NCI-H446 treated with DMSO at 0.1 percent for 48 hours (cell line): ENCODE data around the gene SCT.
"Not testable (repeated sequence)": the region's sequence is repeated elsewhere in the genome, so short reads cannot be mapped to it uniquely, and the experiment has no call there.

Source experiments
- DNase-seq: peaks from one replicate; lab custom pipeline; 2025; lab: John Stamatoyannopoulos, UW

SCT gene, protein sequence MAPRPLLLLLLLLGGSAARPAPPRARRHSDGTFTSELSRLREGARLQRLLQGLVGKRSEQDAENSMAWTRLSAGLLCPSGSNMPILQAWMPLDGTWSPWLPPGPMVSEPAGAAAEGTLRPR

DNA sequence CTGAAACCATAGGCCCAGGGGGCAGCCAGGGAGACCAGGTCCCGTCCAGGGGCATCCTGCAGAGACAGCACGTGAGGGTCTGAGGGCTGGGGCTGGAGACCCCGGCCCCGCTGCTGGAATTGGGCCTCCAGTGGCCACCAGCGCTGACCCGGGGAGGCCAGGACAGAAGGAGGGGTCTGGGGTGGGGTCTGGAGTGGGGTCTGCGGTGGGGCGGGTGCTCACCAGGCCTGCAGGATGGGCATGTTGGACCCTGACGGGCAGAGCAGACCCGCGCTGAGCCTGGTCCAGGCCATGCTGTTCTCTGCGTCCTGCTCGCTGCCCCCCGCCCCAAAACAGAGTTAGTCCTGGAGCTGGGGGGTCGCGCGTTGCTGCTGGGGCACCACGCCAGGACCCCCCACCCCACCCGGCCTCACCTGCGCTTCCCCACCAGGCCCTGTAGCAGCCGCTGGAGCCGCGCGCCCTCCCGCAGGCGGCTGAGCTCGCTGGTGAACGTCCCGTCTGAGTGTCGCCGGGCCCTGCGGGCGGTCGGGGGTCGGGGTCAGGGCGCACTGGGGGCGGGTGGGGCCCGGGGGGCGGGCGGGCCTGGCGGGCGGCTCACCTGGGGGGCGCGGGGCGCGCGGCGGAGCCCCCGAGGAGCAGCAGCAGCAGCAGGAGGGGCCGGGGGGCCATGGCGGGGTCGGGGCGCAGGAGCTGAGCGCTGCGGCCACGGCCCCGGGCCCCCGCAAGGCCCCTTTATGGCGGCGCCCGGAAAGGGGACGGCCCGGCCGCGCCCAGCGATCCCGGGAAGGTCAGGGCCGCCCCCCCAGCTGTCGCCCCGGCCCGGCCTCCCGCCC lies at the start of gene SCT:
TSS of gene SCT (minus strand) at position 707 of the 833 bp plus-strand sequence. CDS start at position 669, 38 bp downstream.
- DNase-seq, result no peak

DNA sequence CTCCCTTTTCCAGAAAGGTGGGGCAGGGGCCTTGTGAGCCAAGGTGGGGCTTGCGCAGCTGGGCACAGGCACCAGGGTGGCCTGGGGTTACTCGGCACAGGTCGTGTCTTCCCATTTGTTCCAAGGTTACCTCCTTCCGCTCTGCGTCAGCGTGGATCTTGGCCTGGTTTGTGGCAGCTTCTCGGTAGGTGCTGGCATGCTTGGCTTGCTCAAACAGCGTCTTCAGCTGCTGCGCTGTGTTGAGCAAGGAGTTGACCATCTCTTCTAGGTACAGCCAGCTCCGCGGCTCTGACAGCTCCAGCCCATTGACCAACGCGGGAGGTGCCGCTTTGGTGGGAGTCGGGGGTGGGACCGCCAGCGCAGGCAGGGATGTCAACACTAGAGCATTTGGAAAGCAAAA lies 47.4 kb upstream of the SCT start:
- no peak for DNase-seq

DNA sequence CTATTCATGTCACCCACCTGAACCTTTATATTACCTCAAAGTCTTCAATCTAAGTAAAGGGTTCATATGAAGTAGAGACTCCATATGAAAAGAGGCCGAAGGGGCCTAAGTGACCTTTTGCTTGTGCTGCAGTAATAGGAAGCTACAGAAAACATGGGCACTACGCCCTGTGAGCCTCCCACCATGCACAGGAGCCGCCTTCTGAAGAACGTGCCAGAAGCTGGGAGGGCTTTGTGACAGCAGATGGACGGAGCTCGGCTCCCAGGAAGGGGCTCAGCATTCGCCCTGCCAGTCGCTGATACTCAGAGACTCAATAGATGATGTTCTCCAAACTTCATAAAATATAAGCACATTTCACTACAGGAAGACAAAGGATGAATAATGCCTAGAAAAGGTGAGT lies 46.9 kb upstream of the SCT start:
- DNase-seq, result no peak

DNA sequence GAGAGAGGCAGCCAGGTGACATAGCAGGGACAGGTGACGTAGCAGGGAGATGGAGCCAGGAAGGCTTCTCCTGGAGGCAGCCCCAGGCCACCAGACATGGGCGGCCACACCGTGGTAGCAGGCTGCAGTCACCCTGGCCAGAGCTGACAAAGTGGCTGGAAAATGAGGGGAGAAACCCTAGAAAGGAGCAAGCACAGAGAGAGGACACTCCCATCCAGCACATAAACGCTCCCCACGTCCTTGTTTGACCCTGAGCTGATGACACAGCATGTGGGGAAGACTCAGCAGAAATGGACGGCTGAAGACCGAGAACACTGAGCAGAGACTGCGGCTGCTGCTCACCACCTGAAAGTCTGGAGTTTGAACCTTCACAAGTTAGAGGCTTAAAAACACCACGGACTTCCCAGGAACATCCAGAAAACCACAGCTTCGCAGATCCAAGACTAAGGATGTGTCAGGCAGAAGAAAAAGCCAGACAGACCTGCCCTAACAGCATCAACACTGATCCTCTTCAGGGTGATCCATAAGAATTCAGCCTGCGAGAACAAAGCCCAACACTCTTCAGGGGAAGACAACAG lies 38.8 kb upstream of the SCT start:
- DNase-seq, result no peak

DNA sequence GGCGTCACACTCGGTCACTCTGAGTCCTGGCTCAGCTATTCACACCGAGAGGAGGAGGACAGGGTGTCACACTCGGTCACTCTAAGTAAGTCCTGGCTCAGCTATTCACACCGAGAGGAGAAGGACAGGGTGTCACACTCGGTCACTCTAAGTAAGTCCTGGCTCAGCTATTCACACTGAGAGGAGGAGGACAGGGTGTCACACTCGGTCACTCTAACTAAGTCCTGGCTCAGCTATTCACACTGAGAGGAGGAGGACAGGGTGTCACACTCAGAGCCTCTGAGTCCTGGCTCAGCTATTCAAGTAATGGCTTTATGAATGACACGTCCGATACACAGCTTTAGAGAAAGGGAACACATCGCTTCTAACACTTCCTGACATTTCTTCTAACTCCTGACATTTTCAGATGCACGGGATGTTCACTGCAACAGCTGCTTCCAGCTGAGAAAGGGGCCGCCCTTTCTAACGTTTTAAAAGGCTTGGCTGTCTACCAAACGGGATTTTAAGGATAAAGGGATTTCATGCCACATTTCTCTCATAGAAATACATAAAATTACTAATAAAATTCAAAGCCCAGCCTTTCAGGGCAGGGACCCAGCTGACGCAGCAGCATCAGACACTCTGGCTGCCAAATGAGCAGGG lies 38.2 kb upstream of the SCT start:
- DNase-seq, result no peak

DNA sequence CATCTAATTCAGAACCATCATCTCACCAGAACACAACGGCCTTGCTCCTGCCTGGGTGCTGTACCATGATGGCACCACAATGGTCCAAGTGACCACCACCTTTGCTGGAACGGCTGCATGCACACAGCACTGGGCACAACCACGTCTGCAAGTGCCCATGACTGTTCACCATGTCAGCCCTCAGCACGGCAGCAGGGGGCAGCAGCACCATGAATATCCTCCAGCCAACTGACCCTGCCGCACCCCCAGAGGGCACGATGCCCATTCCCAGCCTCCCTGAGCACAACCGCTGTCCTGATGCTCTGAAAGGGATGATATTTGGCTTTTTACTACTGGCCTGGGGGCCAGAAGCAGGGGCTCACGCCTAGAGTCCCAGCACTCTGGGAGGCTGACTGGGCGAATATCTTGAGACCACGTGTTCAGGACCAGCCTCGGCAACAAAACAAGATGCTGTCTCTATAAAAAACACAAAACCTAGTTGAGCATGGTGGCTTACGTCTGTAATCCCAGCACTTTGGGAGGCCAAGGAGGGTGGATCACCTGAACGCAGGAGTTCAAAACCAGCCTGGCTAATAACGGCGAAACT lies 35.8 kb upstream of the SCT start:
- DNase-seq, result no peak

DNA sequence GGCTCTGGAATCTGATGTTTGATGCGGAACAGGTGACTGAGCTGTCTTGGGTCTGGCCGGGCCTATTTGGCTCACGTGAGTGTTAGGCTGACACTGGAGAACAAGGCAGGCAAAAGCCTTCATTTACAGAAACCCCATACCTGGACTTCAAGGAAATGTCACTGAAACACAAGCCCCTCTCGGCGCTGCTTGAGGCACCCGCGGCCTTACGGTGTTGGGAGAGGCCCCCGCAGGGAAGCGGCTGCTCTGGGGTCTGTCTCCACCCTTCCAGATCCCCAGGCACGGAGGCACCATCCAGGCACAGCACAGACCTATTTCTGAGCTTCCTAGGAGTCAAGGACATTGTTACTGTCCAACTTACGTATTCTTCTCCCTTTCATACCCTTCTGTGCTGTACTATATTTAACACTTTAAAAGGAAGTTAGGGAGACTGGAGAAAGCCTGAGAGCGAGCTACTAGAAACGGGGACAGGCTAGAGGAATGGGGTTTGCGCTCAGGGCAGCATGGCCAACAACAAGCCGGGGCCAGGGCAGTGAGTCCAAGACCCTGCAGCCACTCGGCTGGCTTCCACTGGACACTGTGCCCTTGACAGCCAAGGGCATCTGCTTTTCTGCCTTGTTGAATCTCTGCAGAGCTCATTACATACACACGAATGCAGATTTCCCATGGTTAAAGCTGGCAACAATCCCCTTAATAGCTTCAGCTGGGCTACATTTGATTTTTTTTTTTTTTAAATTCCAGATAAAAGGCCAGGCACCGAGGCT lies 33.9 kb upstream of the SCT start:
- DNase-seq, result no peak

DNA sequence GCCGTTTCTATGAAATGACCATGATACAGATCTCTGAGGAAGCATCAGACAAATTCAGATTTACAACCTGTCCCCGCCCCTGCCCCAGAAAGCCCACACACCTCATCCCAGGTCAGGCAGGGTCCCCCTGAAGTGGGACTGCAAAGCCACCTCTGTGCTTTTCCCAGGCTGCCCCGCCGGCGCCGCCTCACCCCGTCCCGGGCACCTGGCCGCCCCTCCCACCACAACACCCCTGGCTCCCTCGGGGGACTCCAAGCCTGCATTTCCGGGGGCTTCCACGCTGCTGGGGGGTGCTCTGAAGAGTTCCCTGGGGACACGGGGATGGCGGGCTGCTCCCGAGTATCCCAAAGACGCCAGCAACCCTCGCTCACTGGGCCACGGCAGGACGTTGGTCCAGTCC lies 33.3 kb upstream of the SCT start:
- DNase-seq, result no peak

DNA sequence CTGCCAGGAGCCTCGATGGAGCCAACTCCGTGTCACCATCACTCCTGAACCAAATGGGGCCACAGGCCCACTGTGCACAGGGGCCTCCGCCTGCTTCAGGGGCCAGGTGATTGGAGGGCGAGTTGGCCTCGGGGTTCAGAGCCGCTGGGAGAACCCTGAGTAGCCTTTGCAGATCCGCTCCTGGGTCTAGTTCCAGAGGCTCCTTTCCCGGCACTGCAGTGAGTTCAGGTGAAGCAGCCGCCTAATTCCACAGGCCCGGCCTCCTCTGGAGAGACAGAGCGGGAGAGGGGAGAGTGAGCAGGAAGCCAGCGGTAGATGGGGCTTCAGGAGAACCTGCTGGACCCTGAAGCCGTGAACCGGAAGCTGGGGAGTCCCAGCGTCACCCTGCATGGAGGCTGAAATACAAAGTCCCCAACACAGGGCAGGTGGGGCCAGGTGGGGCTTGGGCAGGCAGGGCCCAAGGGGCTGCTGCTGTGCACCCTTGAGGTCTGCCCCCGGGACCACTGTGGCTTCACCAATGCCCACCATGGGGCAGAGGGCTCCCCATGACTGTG lies 32.6 kb upstream of the SCT start:
- no peak for DNase-seq

DNA sequence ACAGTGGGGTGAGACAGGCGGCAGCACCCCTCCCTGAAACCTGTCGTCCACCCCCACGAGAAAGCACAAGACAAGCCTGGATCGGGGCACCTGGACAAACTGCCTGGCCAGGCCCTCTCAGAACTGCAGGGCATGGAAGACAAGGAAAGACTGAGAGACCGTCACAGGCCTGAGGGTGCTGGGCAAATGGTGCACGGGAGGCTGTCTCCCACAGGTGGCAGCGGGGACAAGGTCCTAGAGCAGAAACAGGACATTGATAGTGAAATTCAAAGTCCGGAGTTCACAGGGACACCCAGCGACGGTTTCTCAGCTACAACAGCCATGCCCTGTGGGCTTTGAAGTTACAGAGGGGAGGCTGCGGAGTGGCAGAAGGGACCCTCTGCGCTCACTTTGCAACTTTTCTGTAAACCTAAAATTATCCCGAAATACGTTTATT lies 30.7 kb upstream of the SCT start:
- DNase-seq, result no peak

DNA sequence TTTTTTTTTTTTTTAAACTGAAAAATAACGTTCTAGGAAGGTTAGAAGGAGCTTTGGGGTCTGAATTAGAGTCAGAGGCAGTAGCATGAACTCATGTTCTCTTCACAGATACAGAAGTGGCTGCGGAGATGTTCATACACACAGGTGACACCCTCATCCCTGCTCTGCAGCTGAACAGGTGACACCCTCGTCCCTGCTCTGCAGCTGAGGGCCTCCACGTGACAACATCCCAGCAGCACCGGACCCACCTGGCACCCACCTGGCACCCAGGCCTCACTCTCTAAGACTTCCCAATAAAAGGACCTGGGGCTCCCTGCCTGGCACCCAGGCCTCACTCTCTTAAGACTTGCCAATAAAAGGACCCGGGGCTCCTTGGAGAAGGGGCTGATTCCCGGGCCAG lies 29.9 kb upstream of the SCT start:
- no peak for DNase-seq

DNA sequence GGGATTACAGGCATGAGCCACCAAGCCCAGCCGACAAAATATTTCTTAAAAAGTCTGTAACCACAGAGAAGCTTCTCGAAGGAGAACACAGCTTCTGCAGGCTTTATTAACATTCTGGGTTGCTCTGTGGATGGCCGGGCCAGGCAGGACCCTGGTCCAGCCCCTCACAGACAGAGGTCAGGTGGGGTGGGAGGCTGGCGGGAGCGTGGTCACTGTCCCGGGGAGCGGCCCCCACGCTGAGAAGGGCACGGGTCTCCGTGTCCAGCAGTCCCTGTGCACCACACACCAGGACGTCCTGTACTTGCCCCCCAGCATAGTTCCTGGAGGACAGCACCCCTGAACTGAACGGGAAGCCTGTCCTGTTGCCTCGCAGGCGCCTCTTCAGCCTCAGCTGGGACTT lies 29.4 kb upstream of the SCT start:
- DNase-seq, result no peak

DNA sequence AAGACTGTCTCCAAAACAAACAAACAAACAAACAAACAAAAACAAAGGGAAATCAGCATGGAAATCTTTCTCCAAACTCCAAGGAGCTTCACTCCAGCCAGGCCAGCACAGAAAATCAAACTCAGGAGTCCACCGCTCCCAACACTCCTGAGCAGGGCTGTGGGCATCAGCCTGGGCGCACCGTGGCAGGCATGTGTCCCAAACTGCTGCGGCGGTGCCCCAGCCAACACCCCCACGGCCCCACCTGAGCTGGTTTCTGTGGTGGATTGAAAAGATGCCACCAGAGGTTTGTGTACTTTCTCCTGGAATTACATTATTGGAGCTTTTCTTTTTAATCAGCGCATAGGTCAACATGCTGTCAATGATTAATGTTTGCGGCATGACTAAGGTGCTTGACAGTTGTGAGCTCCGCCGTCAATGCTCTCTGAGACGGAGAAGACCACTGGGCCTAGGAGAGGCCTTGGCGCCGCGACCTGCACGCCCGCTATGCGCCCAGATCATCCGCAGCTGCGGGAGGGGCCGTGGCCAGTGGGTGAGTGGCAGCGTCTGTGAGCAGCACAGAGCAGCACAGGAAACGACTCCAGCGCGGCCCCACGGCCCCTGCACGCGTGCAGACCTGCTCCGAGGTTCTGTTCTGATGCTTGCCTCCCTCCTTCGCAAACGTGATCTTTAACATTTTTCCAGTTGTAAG lies 28.2 kb upstream of the SCT start:
- no peak for DNase-seq

DNA sequence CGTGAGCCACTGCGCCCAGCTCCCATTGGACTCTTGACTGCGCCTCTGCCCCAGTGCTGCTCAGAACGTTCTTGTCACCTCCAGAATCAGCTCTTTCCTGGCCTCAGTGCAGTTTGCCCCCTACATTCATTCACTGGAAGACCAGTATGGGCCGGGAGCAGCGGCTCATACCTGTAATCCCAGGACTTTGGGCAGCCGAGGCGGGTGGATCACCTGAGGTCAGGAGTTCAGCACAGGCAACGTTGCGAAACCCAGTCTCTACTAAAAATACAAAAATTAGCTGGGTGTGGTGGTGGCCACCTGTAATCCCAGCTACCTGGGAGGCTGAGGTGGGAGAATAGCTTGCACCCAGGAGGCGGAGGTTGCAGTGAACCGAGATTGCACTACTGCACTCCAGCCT lies 27.5 kb upstream of the SCT start:
- DNase-seq, result not testable (repeated sequence)

DNA sequence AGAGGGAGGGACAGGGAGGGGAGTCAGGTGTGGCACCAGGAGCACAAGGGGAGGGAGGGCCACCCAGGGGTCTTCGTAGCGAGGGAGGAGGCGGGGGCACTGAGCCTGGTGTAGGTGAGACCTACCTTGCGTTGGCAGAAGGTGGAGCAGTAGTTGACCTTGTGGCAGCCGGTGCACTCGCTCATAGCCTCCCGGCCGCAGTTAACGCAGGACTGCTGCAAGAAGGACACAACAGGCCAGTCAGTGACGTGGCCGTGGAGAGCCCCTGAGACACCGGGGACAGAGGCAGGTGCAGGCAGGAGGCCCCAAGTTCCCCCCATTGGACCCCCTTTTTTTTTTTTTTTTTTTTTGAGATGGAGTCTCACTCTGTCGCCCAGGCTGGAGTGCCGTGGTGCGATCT lies 26.9 kb upstream of the SCT start:
- no peak for DNase-seq

DNA sequence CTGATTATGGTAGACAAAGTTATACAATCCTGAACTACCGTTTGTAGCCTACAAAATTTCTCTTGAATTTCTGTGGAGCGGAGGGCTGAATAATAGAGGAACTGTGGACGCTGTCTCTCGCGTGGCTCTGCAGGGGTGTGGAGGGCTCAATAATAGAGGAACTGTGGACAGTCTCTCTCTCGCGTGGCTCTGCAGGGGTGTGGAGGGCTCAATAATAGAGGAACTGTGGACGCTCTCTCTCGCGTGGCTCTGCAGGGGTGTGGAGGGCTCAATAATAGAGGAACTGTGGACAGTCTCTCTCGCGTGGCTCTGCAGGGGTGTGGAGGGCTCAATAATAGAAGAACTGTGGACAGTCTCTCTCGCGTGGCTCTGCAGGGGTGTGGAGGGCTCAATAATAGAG lies 26.2 kb upstream of the SCT start:
- DNase-seq, result not testable (repeated sequence)

DNA sequence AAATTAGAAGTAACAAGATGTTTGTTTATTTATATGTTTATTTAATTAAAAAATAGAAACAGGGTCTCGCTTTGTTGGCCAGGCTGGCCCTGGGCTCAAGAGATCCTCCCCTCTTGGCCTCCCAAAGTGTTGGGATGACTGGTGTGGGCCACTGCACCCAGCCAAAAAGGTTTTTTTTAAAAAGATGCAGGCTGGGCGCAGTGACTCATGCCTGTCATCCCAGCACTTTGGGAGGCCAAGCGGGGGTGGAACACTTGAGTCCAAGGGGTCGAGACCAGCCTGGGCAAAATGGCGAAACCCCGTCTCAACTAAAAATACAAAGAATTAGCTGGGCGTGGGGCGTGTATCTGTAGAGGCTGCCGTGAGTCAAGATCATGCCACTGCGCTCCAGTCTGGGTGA lies 23.5 kb upstream of the SCT start:
- DNase-seq, result no peak

DNA sequence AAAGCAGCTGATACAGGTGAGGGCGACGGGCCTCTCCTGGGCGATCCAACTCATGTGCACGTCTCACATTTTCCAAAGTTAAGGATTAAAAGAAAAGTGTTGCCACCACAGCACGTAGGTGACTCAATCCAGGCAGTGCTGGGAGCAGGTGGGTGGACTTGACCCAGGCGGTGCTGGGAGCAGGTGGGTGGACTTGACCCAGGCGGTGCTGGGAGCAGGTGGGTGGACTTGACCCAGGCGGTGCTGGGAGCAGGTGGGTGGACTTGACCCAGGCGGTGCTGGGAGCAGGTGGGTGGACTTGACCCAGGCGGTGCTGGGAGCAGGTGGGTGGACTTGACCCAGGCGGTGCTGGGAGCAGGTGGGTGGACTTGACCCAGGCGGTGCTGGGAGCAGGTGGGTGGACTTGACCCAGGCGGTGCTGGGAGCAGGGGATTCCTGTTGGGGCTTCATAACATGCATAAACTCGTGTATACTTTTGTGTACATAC lies 20.7 kb upstream of the SCT start:
- DNase-seq, result not testable (repeated sequence)

DNA sequence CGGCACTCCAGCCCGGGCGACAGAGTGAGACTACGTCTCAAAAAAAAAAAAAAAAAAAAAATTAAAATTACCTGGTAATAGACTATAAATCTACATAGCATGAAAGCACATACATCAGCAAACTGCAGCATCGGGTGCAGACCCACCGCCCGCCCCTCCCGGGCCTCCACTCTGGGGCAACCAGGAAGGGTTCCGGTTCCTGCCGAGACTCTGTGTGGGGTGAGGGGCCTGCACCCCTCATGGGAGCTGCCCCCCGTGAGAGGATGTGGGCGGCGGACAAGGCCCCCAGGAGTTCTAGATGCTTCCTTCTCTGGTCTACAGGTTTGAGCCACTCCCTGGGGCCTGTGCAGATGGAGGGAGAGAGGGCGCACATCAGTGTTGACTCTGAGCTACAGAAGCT lies 19.2 kb upstream of the SCT start:
- no peak for DNase-seq

DNA sequence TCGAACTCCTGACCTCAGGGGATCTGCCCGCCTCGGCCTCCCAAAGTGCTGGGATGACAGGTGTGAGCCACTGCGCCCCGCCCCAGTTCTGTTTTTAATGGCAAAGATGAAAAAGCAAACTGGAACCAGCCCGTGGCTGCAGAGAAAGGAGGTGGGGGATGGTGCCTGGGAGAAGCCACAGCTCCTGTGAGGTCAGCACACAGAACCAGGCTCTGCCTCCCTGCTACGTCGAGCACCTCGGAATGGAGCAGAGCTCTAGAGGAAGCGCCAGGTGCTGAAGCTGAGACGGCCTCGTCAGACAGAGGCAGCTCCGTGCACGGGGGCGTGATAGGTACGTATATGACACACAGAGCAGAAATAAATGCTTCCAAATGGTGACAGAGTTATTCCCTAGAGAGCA lies 18.6 kb upstream of the SCT start:
- no peak for DNase-seq
